Endothelial cell of umbilical vein (primary cell): Measurements from ENCODE around the gene SH3RF3. TPM values are rescaled to one million over a fixed set of nuclear protein-coding genes. Genes with fewer than 3 reads are reported as not detected.

Experiments used
- BruUV-seq: library from RNA; stranded (reverse); fragments of 400-500 nt; replicated peaks from 2 replicates; lab custom pipeline; 2021; lab: Mats Ljungman, UMichigan
- CTCF ChIA-PET: fragments of 300-600, 350-600 bp; sonication (Branson Sonifier 250); formaldehyde crosslinking; loops from one replicate; lab custom pipeline; 2021; ENCODE audit warnings: antibody characterized with exemption, inconsistent platforms; lab: Charles Lee
- POLR2A ChIA-PET: fragments of 300-600, 350-600 bp; sonication (Branson Sonifier 250); formaldehyde crosslinking; loops from one replicate; lab custom pipeline; 2021; ENCODE audit warnings: antibody characterized with exemption, inconsistent platforms; lab: Charles Lee
- DNase-seq: peaks from one replicate; pipeline ENCODE4 v3.0.0-alpha.2; 2011; ENCODE audit warnings: low read depth, low spot score
- FAIRE-seq: peaks from 2 replicates; lab custom pipeline; 2011; peaks lifted over from hg19 to GRCh38; lab: Jason Lieb, UNC
- H2AFZ ChIP-seq: 2 replicates; pipeline ENCODE4 v1.6.0; 2012; ENCODE audit warnings: low read depth, low read length, control low read depth, inconsistent platforms
- H3K27ac ChIP-seq: 2 replicates; pipeline ENCODE4 v1.5.1; 2011; ENCODE audit warnings: low read depth, mild to moderate bottlenecking, control low read depth, low read length, moderate library complexity; ENCODE audit not compliant: insufficient read depth
- H3K27me3 ChIP-seq, 2 experiments: 2 replicates each; pipeline versions ENCODE4 v1.6.0 to v1.6.1; 2011; ENCODE audit warnings: low read length in 2 of 2, mixed read lengths in 1 of 2; ENCODE audit not compliant: control insufficient read depth in 2 of 2, insufficient read depth in 2 of 2
- H3K36me3 ChIP-seq, 2 experiments: 2 replicates in 1 of 2; 3 replicates in 1 of 2; pipeline ENCODE4 v1.5.1; 2011; ENCODE audit warnings: low read length in 2 of 2, mild to moderate bottlenecking in 1 of 2, moderate library complexity in 1 of 2; ENCODE audit not compliant: control insufficient read depth in 2 of 2, insufficient read depth in 2 of 2; ENCODE audit errors: extremely low read depth in 1 of 2
- H3K4me1 ChIP-seq: 3 replicates; pipeline ENCODE4 v1.5.1; 2011; ENCODE audit warnings: mild to moderate bottlenecking, low read length; ENCODE audit not compliant: control insufficient read depth, insufficient read depth; ENCODE audit errors: extremely low read depth
- H3K4me2 ChIP-seq: 2 replicates; pipeline ENCODE4 v1.6.1; 2011; ENCODE audit warnings: low read length, control low read depth, mixed read lengths; ENCODE audit not compliant: insufficient read depth
- H3K4me3 ChIP-seq, 3 experiments: fragments of 200-600 bp in 1 of 3; sonication (generic), shearing (Covaris generic) in 1 of 3; replicated peaks in 1 of 3; 2 replicates each; pipeline ENCODE4 v1.5.1; 2011 to 2016; ENCODE audit warnings: control low read depth in 3 of 3, low read length in 3 of 3, mild to moderate bottlenecking in 2 of 3, inconsistent platforms in 1 of 3, low read depth in 1 of 3, moderate library complexity in 1 of 3; ENCODE audit not compliant: insufficient read depth in 1 of 3
- H3K79me2 ChIP-seq: 2 replicates; pipeline ENCODE4 v1.6.0; 2012; ENCODE audit warnings: low read length, inconsistent platforms; ENCODE audit not compliant: control insufficient read depth, insufficient read depth
- H3K9ac ChIP-seq: replicated peaks from 2 replicates; pipeline ENCODE3; 2011; ENCODE audit warnings: low read length, control low read depth; ENCODE audit not compliant: insufficient read depth; ENCODE audit errors: extremely low read depth
- H3K9me1 ChIP-seq: replicated peaks from 3 replicates; pipeline ENCODE4 v1.6.0; 2011; ENCODE audit warnings: mild to moderate bottlenecking, low read length; ENCODE audit not compliant: control insufficient read depth, insufficient read depth; ENCODE audit errors: extremely low read depth
- H3K9me3 ChIP-seq: replicated peaks from 2 replicates; pipeline ENCODE4 v1.5.1; 2012; ENCODE audit warnings: low read length, inconsistent platforms; ENCODE audit not compliant: control insufficient read depth, insufficient read depth
- H4K20me1 ChIP-seq: replicated peaks from 2 replicates; pipeline ENCODE3; 2011; ENCODE audit warnings: mild to moderate bottlenecking, low read length; ENCODE audit not compliant: control insufficient read depth, insufficient read depth; ENCODE audit errors: extremely low read depth
- EZH2 ChIP-seq: IDR thresholded peaks from 2 replicates; pipeline ENCODE4 v1.6.1; 2012; ENCODE audit warnings: borderline replicate concordance, low read depth, mild to moderate bottlenecking, moderate library complexity, low read length, inconsistent platforms; ENCODE audit not compliant: severe bottlenecking
- FOS ChIP-seq: IDR thresholded peaks from 2 replicates; pipeline ENCODE4 v1.6.1; 2011; ENCODE audit warnings: mild to moderate bottlenecking, low read length, moderate library complexity, borderline replicate concordance; ENCODE audit not compliant: insufficient read depth
- GATA2 ChIP-seq: IDR thresholded peaks from 2 replicates; pipeline ENCODE4 v1.7.0; 2011; ENCODE audit warnings: low read depth, mild to moderate bottlenecking, moderate library complexity, mixed read lengths, low read length; ENCODE audit not compliant: insufficient read length, insufficient read depth
- JUN ChIP-seq: IDR thresholded peaks from 2 replicates; pipeline ENCODE4 v1.6.1; 2011; ENCODE audit warnings: borderline replicate concordance, low read depth; ENCODE audit not compliant: insufficient read length, insufficient read depth
- MYC ChIP-seq: IDR thresholded peaks from one replicate; pipeline ENCODE4 v1.6.1; 2011; ENCODE audit warnings: mild to moderate bottlenecking, low read depth, low read length
- POLR2A ChIP-seq: IDR thresholded peaks from 2 replicates; pipeline ENCODE4 v1.6.1; 2012; ENCODE audit warnings: low read depth, mild to moderate bottlenecking, control low read depth, low read length
- POLR2AphosphoS5 ChIP-seq: IDR thresholded peaks from 2 replicates; pipeline ENCODE4 v1.6.1; 2012; ENCODE audit warnings: low read depth, mild to moderate bottlenecking, control low read depth, low read length, moderate library complexity; ENCODE audit not compliant: insufficient read depth
- dilution Hi-C: fragments of 300-500 bp; cut with MboI; formaldehyde crosslinking; loops from one replicate; pipeline ENCODE4 v1.15.0; 2019; ENCODE audit warnings: low sequenced_read_pairs; ENCODE audit not compliant: extremely low pct_ligation_motif_present
- intact Hi-C: fragments of 100-400 bp; cut with micrococcal nuclease; formaldehyde crosslinking; loops from one replicate; pipeline ENCODE4 v1.10.0; 2022
- polyA plus RNA-seq, 4 experiments: library from polyadenylated mRNA; depleted of rRNA in 3 of 4; stranded (reverse) in 3 of 4; unstranded in 1 of 4; fragments of >200 nt; gene quantifications; 2 replicates each; pipeline versions ENCODE4 v1.2.1 to v1.2.3, GENCODE V29; 2011 to 2012; ENCODE audit warnings: missing spikeins in 1 of 4
- total RNA-seq: library from RNA; stranded (reverse); gene quantifications from 2 replicates; pipeline ENCODE4 v1.2.3, GENCODE V29; 2021
- TF ChIP-seq, protein P1 (sequence below): IDR thresholded peaks from 2 replicates; pipeline ENCODE4 v1.6.1; 2011; ENCODE audit not compliant: insufficient read depth, insufficient read length
- TF ChIP-seq, protein P2 (sequence below), 2 donors: IDR thresholded peaks; 1 replicate in 1 of 2; 2 replicates in 1 of 2; pipeline ENCODE4 v1.5.1; 2011; ENCODE audit warnings: low read length in 2 of 2, mild to moderate bottlenecking in 2 of 2, moderate library complexity in 2 of 2, control low read depth in 1 of 2, inconsistent platforms in 1 of 2, low read depth in 1 of 2; ENCODE audit not compliant: insufficient read depth in 1 of 2; ENCODE audit errors: extremely low read depth in 1 of 2

Gene SH3RF3
- total and polyA plus RNA-seq, 2 donors (not counting 3 experiments of a cell fraction or from before 2014, with no cell fraction given) = 3.8 to 14.7 TPM

DNA sequence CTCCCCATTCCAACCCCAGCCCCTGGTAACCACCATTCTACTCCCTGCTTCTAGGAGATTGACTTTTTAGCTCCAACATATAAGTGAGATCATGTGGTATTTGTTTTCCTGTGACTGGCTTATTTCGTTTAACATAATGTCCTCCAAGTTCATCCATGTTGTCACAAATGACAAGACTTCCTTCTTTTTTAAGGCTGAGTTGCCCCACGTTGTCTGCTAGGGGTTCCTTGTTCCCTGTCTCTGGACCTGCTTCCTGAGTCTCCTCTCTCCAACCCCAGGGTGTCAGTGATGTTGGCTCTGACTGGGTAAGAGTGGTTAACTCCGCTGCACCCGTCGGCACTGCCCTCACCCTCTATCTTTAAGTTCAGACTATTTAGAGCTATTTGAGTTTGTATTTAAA is 175.2 kb downstream of the SH3RF3 start:
- Histone ChIP-seq H3K4me3 (no peak overlapping the region), H3K4me2 (no peak overlapping the region), H3K36me3 (no peaks in the 10 kb centered on the region), H3K27me3 (no peaks in the 10 kb centered on the region), H3K9me1 (no peaks in the 10 kb centered on the region), H4K20me1 (no peaks in the 10 kb centered on the region), H3K9ac (no peak overlapping the region), H3K79me2 (peaks cover 8% of the 10 kb centered on the region), H3K4me1 (peaks cover 13% of the 10 kb centered on the region), H2AFZ (no peak overlapping the region), H3K9me3 (no peaks in the 10 kb centered on the region), H3K27ac (no peak overlapping the region)
- POLR2A ChIA-PET = no interaction called here
- BruUV-seq = no TSS peak
- intact Hi-C loops = no loop called here
- DNase-seq (no peak), FAIRE-seq (no peak)
- TF ChIP-seq POLR2AphosphoS5 (no peak), JUN (no peak), EZH2 (no peak), MYC (no peak), POLR2A (no peak), FOS (no peak), GATA2 (no peak)
- TF ChIP-seq, protein P1, sequence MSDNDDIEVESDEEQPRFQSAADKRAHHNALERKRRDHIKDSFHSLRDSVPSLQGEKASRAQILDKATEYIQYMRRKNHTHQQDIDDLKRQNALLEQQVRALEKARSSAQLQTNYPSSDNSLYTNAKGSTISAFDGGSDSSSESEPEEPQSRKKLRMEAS = no peak
- TF ChIP-seq, protein P2, sequence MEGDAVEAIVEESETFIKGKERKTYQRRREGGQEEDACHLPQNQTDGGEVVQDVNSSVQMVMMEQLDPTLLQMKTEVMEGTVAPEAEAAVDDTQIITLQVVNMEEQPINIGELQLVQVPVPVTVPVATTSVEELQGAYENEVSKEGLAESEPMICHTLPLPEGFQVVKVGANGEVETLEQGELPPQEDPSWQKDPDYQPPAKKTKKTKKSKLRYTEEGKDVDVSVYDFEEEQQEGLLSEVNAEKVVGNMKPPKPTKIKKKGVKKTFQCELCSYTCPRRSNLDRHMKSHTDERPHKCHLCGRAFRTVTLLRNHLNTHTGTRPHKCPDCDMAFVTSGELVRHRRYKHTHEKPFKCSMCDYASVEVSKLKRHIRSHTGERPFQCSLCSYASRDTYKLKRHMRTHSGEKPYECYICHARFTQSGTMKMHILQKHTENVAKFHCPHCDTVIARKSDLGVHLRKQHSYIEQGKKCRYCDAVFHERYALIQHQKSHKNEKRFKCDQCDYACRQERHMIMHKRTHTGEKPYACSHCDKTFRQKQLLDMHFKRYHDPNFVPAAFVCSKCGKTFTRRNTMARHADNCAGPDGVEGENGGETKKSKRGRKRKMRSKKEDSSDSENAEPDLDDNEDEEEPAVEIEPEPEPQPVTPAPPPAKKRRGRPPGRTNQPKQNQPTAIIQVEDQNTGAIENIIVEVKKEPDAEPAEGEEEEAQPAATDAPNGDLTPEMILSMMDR (IDR thresholded peaks at IDR 0.05; ENCODE audit: extremely low read depth in 1 of 2, insufficient read depth in 1 of 2, low read depth in 1 of 2, low read length in 2 of 2) = no peak
- dilution Hi-C loops = no loop called here
- CTCF ChIA-PET = interaction anchor here (0.8 to 1.3 kb wide), 3 partner anchors 9 to 45 kb away, joined by 3 read pairs; no protein-coding TSS in a partner anchor
